WTC11 (cell line): ENCODE data around the gene SHC3. TPM values are rescaled to one million over a fixed set of nuclear protein-coding genes. Genes with fewer than 3 reads are reported as not detected.
"Not testable (repeated sequence)": the region's sequence is repeated elsewhere in the genome, so short reads cannot be mapped to it uniquely, and the experiment has no call there.

Source experiments
- ATAC-seq: fragments of 200-7000 bp; cut with Tn5 transposase; 2 replicates; pipeline ENCODE4 v1.10.0; 2021; ENCODE audit warnings: mild to moderate bottlenecking, moderate library complexity
- CTCF ChIA-PET: fragments of 300-600 bp; sonication (Branson Sonifier 250); formaldehyde crosslinking; loops from one replicate; lab custom pipeline; 2021; ENCODE audit warnings: antibody characterized with exemption; lab: Charles Lee
- POLR2A ChIA-PET: fragments of 350-600 bp; sonication (Branson Sonifier 250); formaldehyde crosslinking; loops from one replicate; lab custom pipeline; 2021; ENCODE audit warnings: antibody characterized with exemption; lab: Charles Lee
- DNase-seq: peaks from one replicate; pipeline ENCODE4 v3.0.0; 2021; ENCODE audit warnings: low spot score
- H3K27ac Mint-ChIP-seq: 2 replicates; pipeline ENCODE4 v1.8.0; 2021; ENCODE audit warnings: mixed read lengths
- H3K27me3 Mint-ChIP-seq: 2 replicates; pipeline ENCODE4 v1.8.0; 2021; ENCODE audit warnings: low read depth, mild to moderate bottlenecking, moderate library complexity, mixed read lengths
- H3K36me3 Mint-ChIP-seq: 2 replicates; pipeline ENCODE4 v1.8.0; 2021; ENCODE audit warnings: mixed read lengths
- H3K4me1 Mint-ChIP-seq: 2 replicates; pipeline ENCODE4 v1.8.0; 2022; ENCODE audit warnings: mixed read lengths
- H3K4me3 Mint-ChIP-seq: 2 replicates; pipeline ENCODE4 v1.8.0; 2021; ENCODE audit warnings: mild to moderate bottlenecking, moderate library complexity, mixed read lengths
- H3K9me3 Mint-ChIP-seq: 2 replicates; pipeline ENCODE4 v1.8.0; 2021; ENCODE audit warnings: mixed read lengths
- CDX4 ChIP-seq: fragments of 250-450 bp; sonication (Bioruptor Pico); IDR thresholded peaks from 2 replicates; pipeline ENCODE4 v1.9.0; 2021; ENCODE audit warnings: moderate library complexity, mild to moderate bottlenecking, inconsistent platforms, borderline replicate concordance
- E2F4 ChIP-seq: sonication (generic); formaldehyde crosslinking; IDR thresholded peaks from 2 replicates; pipeline ENCODE4 v1.8.1; 2022; ENCODE audit warnings: low read depth, mild to moderate bottlenecking, moderate library complexity, missing genetic modification reagents, borderline replicate concordance
- ELF4 ChIP-seq: sonication (generic); formaldehyde crosslinking; IDR thresholded peaks from 2 replicates; pipeline ENCODE4 v1.8.1; 2022; ENCODE audit warnings: low read depth, mild to moderate bottlenecking, moderate library complexity, missing genetic modification reagents
- ESRRA ChIP-seq: sonication (generic); formaldehyde crosslinking; IDR thresholded peaks from 2 replicates; pipeline ENCODE4 v1.8.1; 2022; ENCODE audit warnings: mild to moderate bottlenecking, missing genetic modification reagents, borderline replicate concordance
- FOXJ3 ChIP-seq: sonication (generic); formaldehyde crosslinking; IDR thresholded peaks from 2 replicates; pipeline ENCODE4 v1.9.0; 2021; ENCODE audit warnings: missing genetic modification reagents, mild to moderate bottlenecking, borderline replicate concordance
- JUN ChIP-seq: sonication (generic); formaldehyde crosslinking; IDR thresholded peaks from 2 replicates; pipeline ENCODE4 v1.8.0; 2023; ENCODE audit warnings: mild to moderate bottlenecking, missing genetic modification reagents
- MAX ChIP-seq: sonication (generic); formaldehyde crosslinking; IDR thresholded peaks from 2 replicates; pipeline ENCODE4 v1.8.0; 2022; ENCODE audit warnings: mild to moderate bottlenecking, missing genetic modification reagents
- NFE2L1 ChIP-seq: sonication (generic); formaldehyde crosslinking; IDR thresholded peaks from 2 replicates; pipeline ENCODE4 v1.8.1; 2023; ENCODE audit warnings: missing genetic modification reagents
- PRRX2 ChIP-seq: fragments of 250-450 bp; sonication (Bioruptor Pico); IDR thresholded peaks from 2 replicates; pipeline ENCODE4 v1.8.0; 2021; ENCODE audit warnings: mild to moderate bottlenecking
- SP1 ChIP-seq: sonication (generic); formaldehyde crosslinking; conservative IDR thresholded peaks from 2 replicates; pipeline ENCODE4 v1.8.1; 2022; ENCODE audit warnings: missing genetic modification reagents
- TCF7 ChIP-seq: sonication (generic); formaldehyde crosslinking; IDR thresholded peaks from 2 replicates; pipeline ENCODE4 v1.8.0; 2022; ENCODE audit warnings: mild to moderate bottlenecking, low read depth, missing genetic modification reagents, moderate library complexity
- TEAD1 ChIP-seq: sonication (generic); formaldehyde crosslinking; IDR thresholded peaks from 2 replicates; pipeline ENCODE4 v1.8.0; 2022; ENCODE audit warnings: mild to moderate bottlenecking, missing genetic modification reagents
- ZNF121 ChIP-seq: sonication (generic); formaldehyde crosslinking; IDR thresholded peaks from 2 replicates; pipeline ENCODE4 v1.8.0; 2023; ENCODE audit warnings: missing genetic modification reagents
- ZNF138 ChIP-seq: sonication (generic); formaldehyde crosslinking; conservative IDR thresholded peaks from 2 replicates; pipeline ENCODE4 v1.8.1; 2022; ENCODE audit warnings: mild to moderate bottlenecking, moderate library complexity, missing genetic modification reagents
- ZNF425 ChIP-seq: fragments of 250-450 bp; sonication (Bioruptor Pico); conservative IDR thresholded peaks from 2 replicates; pipeline ENCODE4 v1.9.0; 2021; ENCODE audit warnings: mild to moderate bottlenecking
- ZNF532 ChIP-seq: fragments of 250-450 bp; sonication (Bioruptor Pico); IDR thresholded peaks from 2 replicates; pipeline ENCODE4 v1.9.0; 2021; ENCODE audit warnings: mild to moderate bottlenecking, borderline replicate concordance
- total RNA-seq: library from RNA; stranded (reverse); gene quantifications from 3 replicates; pipeline ENCODE4 v1.2.3, GENCODE V29; 2021
- TF ChIP-seq, protein P1 (sequence below): sonication (generic); formaldehyde crosslinking; IDR thresholded peaks from 2 replicates; pipeline ENCODE4 v1.8.1; 2023; ENCODE audit warnings: mild to moderate bottlenecking, missing genetic modification reagents
- TF ChIP-seq, protein P2 (sequence below): fragments of 250-450 bp; sonication (Bioruptor Pico); IDR thresholded peaks from 2 replicates; pipeline ENCODE4 v2.1.2; 2022; ENCODE audit warnings: mild to moderate bottlenecking, moderate library complexity

The SHC3 gene
- total RNA-seq, 1 experiment from 2014 or later: 4.9 TPM

DNA sequence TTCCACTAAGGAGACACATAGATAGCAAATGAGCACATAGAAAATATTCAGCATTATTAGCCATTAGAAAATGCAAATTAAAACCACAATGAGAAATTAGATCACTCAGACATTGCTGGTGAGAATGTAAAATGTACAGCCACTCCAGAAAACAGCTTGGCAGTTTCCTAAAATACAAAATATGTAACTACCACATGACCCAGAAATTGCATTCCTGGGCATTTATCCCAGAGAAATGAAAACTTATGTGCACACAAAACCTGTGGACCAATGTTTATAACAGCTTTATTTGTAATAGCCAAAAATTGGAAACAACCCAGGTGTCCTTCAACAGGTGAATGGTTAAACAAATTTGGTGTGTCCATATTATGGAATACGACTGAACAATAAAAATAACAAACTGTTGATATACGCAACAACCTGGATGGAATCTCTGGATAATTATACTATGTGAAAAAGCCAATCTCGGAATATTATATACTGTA, 34.8 kb upstream of the SHC3 start:
- Mint-ChIP-seq H3K27me3 (no peaks in the 10 kb centered on the region; the same call in 1 of the 2 replicates), H3K9me3 (peaks cover 45% of the 10 kb centered on the region), H3K4me3 (no peak overlapping the region), H3K36me3 (peaks cover 31% of the 10 kb centered on the region), H3K4me1 (peaks cover 7% of the 10 kb centered on the region), H3K27ac (no peak overlapping the region)
- DNase-seq: no peak
- ATAC-seq: no peak
- POLR2A ChIA-PET: no interaction called here
- CTCF ChIA-PET: no interaction called here
- no peak for TF ChIP-seq JUN (CRISPR knock-in tag)
- no peak for TF ChIP-seq CDX4 (CRISPR knock-in tag)
- no peak for TF ChIP-seq SP1 (CRISPR knock-in tag)
- TF ChIP-seq E2F4 (CRISPR knock-in tag): no peak
- TF ChIP-seq, protein P1, sequence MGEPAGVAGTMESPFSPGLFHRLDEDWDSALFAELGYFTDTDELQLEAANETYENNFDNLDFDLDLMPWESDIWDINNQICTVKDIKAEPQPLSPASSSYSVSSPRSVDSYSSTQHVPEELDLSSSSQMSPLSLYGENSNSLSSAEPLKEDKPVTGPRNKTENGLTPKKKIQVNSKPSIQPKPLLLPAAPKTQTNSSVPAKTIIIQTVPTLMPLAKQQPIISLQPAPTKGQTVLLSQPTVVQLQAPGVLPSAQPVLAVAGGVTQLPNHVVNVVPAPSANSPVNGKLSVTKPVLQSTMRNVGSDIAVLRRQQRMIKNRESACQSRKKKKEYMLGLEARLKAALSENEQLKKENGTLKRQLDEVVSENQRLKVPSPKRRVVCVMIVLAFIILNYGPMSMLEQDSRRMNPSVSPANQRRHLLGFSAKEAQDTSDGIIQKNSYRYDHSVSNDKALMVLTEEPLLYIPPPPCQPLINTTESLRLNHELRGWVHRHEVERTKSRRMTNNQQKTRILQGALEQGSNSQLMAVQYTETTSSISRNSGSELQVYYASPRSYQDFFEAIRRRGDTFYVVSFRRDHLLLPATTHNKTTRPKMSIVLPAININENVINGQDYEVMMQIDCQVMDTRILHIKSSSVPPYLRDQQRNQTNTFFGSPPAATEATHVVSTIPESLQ (CRISPR knock-in tag): no peak
- TF ChIP-seq NFE2L1: no peak
- no peak for TF ChIP-seq MAX (CRISPR knock-in tag)
- TF ChIP-seq ZNF425 (CRISPR knock-in tag): no peak
- TF ChIP-seq PRRX2 (CRISPR knock-in tag): no peak
- TF ChIP-seq ZNF138: no peak
- TF ChIP-seq, protein P2, sequence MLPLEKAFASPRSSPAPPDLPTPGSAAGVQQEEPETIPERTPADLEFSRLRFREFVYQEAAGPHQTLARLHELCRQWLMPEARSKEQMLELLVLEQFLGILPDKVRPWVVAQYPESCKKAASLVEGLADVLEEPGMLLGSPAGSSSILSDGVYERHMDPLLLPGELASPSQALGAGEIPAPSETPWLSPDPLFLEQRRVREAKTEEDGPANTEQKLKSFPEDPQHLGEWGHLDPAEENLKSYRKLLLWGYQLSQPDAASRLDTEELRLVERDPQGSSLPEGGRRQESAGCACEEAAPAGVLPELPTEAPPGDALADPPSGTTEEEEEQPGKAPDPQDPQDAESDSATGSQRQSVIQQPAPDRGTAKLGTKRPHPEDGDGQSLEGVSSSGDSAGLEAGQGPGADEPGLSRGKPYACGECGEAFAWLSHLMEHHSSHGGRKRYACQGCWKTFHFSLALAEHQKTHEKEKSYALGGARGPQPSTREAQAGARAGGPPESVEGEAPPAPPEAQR (CRISPR knock-in tag): no peak
- TF ChIP-seq TEAD1 (CRISPR knock-in tag): no peak
- TF ChIP-seq, all 79 proteins: peak for 0

DNA sequence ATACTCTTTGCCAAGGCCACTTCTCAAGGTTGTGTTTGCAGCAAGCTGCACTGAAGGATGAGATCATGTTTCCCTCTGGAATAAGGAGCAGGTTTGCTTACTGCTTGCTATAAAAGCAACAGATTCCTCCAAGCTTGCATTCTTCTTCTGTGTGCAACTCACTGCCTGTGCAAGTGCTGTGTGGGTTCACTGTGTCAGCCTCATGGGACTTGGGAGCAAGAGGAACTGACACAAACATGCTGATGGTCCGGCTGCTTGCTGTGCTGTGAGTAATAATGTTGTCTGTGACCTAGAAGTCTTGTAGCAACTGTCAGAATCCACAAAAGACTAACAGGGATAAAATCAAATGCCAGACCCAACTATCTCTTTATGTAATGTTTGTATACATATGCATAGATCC, 33.6 kb upstream of the SHC3 start:
- peaks cover 49% of the 10 kb centered on the region for H3K9me3 Mint-ChIP-seq
- no peak overlapping the region for H3K4me3 Mint-ChIP-seq
- CTCF ChIA-PET: no interaction called here
- no peaks in the 10 kb centered on the region; the same call in 1 of the 2 replicates for H3K4me1 Mint-ChIP-seq
- H3K36me3 Mint-ChIP-seq: peaks cover 32% of the 10 kb centered on the region
- TF ChIP-seq FOXJ3 (CRISPR knock-in tag) (no peak), ESRRA (CRISPR knock-in tag) (no peak), TCF7 (no peak), ZNF121 (CRISPR knock-in tag) (no peak), ELF4 (no peak), ZNF532 (CRISPR knock-in tag) (no peak)
- TF ChIP-seq, all 79 proteins: peak for 0
- DNase-seq (no peak), ATAC-seq (no peak)
- H3K27me3 Mint-ChIP-seq: no peaks in the 10 kb centered on the region; the same call in 1 of the 2 replicates
- POLR2A ChIA-PET: no interaction called here
- H3K27ac Mint-ChIP-seq: no peak overlapping the region

GRCh38 chr9:89209311-89209710, 30.7 kb upstream of the SHC3 start:
- peaks cover 34% of the 10 kb centered on the region for H3K9me3 Mint-ChIP-seq
- H3K4me1 Mint-ChIP-seq, H3K27ac Mint-ChIP-seq, POLR2A ChIA-PET, ATAC-seq, CTCF ChIA-PET, H3K27me3 Mint-ChIP-seq, H3K4me3 Mint-ChIP-seq, DNase-seq: not testable (repeated sequence)
- peaks cover 32% of the 10 kb centered on the region for H3K36me3 Mint-ChIP-seq
